Lower leg skin (tissue), 3 donors: ENCODE data around the gene MAMLD1.

Source experiments
- CTCF ChIP-seq, 3 donors: fragments of 450-650 bp; IDR thresholded peaks; one replicate each; pipeline ENCODE4 v1.5.1; 2016; ENCODE audit warnings: antibody characterized with exemption in 3 of 3, mild to moderate bottlenecking in 3 of 3, moderate library complexity in 2 of 3
- POLR2A ChIP-seq, 2 donors: fragments of 450-650 bp; IDR thresholded peaks; one replicate each; pipeline ENCODE4 v1.6.1; 2016 to 2017; ENCODE audit warnings: antibody characterized with exemption in 2 of 2, mild to moderate bottlenecking in 1 of 2, moderate library complexity in 1 of 2

GRCh38 chrX:150547375-150548115 is 184.4 kb downstream of the MAMLD1 start:
- no peak for TF ChIP-seq CTCF (IDR thresholded peaks at IDR 0.05)
- no peak for TF ChIP-seq POLR2A (IDR thresholded peaks at IDR 0.05)
